ENCODE measurements around the gene MORN3. TPM values are rescaled to one million over a fixed set of nuclear protein-coding genes. Genes with fewer than 3 reads are reported as not detected.

The MORN3 gene
- total RNA-seq, 4 donors from 2014 or later: 1.5 to 4.5 (median 2.6) TPM

DNA sequence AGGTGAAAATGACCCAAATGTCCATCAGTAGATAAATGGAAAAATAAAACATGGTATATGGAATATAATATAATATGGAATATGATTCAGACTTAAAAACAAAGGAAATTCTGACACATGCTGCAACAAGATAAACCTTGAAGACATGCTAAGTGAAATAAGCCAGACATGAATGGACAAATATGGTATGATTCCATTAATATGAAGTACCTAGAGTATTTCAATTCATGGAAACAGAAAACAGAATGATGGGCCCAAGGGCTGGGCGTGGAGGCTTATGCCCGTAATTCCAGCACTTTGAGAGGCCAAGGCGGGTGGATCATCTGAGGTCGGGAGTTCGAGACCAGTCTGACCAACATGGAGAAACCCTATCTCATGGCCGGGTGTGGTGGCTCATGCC is 65.9 kb downstream of the MORN3 start:
- DNase-seq (ENCODE audit: low spot score in 2 of 2): no peak
- Histone ChIP-seq H3K27me3 (no peaks in the 10 kb centered on the region), H3K27ac (no peak overlapping the region), H3K4me3 (no peak overlapping the region), H3K4me1 (no peaks in the 10 kb centered on the region), H3K9me3 (no peaks in the 10 kb centered on the region), H3K36me3 (no peaks in the 10 kb centered on the region)
- WGBS: 74% methylated on average over 6 of the region's 6 CpGs
- TF ChIP-seq EP300 (IDR thresholded peaks at IDR 0.05) (no peak), POLR2AphosphoS5 (IDR thresholded peaks at IDR 0.05) (no peak), POLR2A (IDR thresholded peaks at IDR 0.05) (no peak)
- TF ChIP-seq, protein P1, sequence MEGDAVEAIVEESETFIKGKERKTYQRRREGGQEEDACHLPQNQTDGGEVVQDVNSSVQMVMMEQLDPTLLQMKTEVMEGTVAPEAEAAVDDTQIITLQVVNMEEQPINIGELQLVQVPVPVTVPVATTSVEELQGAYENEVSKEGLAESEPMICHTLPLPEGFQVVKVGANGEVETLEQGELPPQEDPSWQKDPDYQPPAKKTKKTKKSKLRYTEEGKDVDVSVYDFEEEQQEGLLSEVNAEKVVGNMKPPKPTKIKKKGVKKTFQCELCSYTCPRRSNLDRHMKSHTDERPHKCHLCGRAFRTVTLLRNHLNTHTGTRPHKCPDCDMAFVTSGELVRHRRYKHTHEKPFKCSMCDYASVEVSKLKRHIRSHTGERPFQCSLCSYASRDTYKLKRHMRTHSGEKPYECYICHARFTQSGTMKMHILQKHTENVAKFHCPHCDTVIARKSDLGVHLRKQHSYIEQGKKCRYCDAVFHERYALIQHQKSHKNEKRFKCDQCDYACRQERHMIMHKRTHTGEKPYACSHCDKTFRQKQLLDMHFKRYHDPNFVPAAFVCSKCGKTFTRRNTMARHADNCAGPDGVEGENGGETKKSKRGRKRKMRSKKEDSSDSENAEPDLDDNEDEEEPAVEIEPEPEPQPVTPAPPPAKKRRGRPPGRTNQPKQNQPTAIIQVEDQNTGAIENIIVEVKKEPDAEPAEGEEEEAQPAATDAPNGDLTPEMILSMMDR (IDR thresholded peaks at IDR 0.05): no peak

DNA sequence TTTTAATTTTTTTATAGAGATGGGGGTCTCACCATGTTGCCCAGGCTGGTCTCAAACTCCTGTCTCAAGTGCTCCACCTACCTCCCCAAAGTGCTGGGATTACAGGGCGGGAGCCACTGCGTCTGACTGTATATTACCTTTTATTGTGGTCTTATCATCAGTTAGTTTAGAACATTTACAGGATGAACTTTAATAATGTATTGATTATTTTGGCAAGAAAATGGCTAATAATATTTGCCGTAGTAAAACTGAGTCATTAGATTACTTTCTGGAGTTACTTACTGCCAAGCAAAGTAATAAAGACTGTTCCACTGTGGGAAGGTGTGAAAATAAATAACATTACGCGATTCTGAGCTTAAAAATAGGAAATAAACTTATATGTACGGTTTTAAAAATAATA is 66.7 kb downstream of the MORN3 start:
- WGBS: 92% methylated on average over 6 of the region's 6 CpGs
- no peaks in the 10 kb centered on the region for H3K4me1 ChIP-seq
- DNase-seq (ENCODE audit: low spot score in 2 of 2): no peak
- no peak overlapping the region for H3K4me3 ChIP-seq
- H3K27me3 ChIP-seq: no peaks in the 10 kb centered on the region
- no peaks in the 10 kb centered on the region for H3K36me3 ChIP-seq
- TF ChIP-seq EP300 (IDR thresholded peaks at IDR 0.05) (no peak), POLR2A (IDR thresholded peaks at IDR 0.05) (no peak), POLR2AphosphoS5 (IDR thresholded peaks at IDR 0.05) (no peak)
- TF ChIP-seq, protein P1 (IDR thresholded peaks at IDR 0.05): no peak
- H3K27ac ChIP-seq: no peak overlapping the region
- no peaks in the 10 kb centered on the region for H3K9me3 ChIP-seq

DNA sequence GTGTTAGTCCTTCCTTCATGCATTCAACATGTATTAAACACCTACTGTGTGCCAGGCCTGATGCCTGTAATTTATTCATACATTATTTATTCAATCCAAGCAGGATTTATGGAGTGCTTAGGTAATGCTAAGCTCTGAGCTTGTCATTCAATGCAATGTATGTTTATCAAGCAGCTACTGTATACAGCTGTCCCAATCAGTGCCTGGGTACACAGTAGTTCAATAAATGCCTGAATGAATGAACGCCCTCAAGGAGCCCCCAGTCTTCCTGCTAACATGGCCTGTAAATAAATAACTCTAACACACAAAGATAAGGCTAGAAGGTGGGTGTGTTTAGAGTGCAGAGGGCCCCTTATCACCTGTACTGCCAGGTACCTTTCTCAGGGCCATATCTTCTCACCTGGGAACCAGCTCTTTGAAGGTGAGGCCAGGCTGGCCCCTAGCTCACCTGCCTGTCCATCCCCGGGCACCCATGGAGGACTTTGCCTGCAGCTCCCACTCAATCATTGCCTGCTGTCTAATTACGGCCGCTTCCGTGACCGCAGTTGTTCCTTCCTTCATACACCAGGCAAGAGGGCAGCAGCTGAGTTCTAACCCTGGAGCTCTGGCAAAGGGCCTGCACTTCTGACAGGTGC is 68.6 kb downstream of the MORN3 start:
- Histone ChIP-seq H3K36me3 (no peaks in the 10 kb centered on the region), H3K27me3 (no peaks in the 10 kb centered on the region), H3K9me3 (no peaks in the 10 kb centered on the region), H3K4me1 (no peaks in the 10 kb centered on the region), H3K4me3 (no peak overlapping the region), H3K27ac (no peak overlapping the region)
- no peak for DNase-seq (ENCODE audit: low spot score in 2 of 2)
- TF ChIP-seq, protein P1 (IDR thresholded peaks at IDR 0.05): no peak
- WGBS: 91% methylated on average over 6 of the region's 6 CpGs

Other genes with a start within 250 kb of the MORN3 start
- 10 to 100 TPM; 47.8 to 53.7 (median 50.4) TPM for gene KDM2B, start 88.6 kb downstream of the MORN3 start, total RNA-seq
- 10 to 100 TPM; 56.5 to 81.4 (median 71.4) TPM for gene ORAI1, start 43.1 kb downstream of the MORN3 start, total RNA-seq
- 10 to 100 TPM in 1 of 4 donors, 1 to 10 TPM in 3; 7.1 to 13.8 (median 8.8) TPM for gene TMEM120B, start 43.1 kb upstream of the MORN3 start, total RNA-seq
- 10 to 100 TPM in 3 of 4 donors, 1 to 10 TPM in 1; 6.6 to 20.4 (median 17.5) TPM for gene RHOF, start 124.0 kb upstream of the MORN3 start, total RNA-seq
- 10 to 100 TPM; 13.1 to 23.1 (median 19.5) TPM for gene SETD1B, start 134.4 kb upstream of the MORN3 start, total RNA-seq
- 1 to 10 TPM in 1 of 4 donors, not detected in 3; 1.4 TPM for gene HPD, start 189.2 kb upstream of the MORN3 start, total RNA-seq
- 100 to 1,000 TPM in 1 of 4 donors, 10 to 100 TPM in 3; 44.7 to 102 (median 68.4) TPM for gene PSMD9, start 219.1 kb upstream of the MORN3 start, total RNA-seq
- 1 to 10 TPM; 2.3 to 4.4 (median 2.6) TPM for gene CFAP251, start 248.9 kb upstream of the MORN3 start, total RNA-seq

All from suprapubic skin (tissue), 4 donors.